GM19324 (cell line): ENCODE measurements around the gene C2CD3.
A peak's percentile ranks its signal among the peaks of the same experiment; 100 is the strongest.

Experiments used
- ATAC-seq: cut with Tn5 transposase; IDR thresholded peaks from one replicate; pipeline ENCODE4 v1.9.1; 2021; ENCODE audit warnings: mild to moderate bottlenecking, moderate library complexity; ENCODE audit not compliant: unreplicated experiment, low FRiP score

The C2CD3 gene, protein sequence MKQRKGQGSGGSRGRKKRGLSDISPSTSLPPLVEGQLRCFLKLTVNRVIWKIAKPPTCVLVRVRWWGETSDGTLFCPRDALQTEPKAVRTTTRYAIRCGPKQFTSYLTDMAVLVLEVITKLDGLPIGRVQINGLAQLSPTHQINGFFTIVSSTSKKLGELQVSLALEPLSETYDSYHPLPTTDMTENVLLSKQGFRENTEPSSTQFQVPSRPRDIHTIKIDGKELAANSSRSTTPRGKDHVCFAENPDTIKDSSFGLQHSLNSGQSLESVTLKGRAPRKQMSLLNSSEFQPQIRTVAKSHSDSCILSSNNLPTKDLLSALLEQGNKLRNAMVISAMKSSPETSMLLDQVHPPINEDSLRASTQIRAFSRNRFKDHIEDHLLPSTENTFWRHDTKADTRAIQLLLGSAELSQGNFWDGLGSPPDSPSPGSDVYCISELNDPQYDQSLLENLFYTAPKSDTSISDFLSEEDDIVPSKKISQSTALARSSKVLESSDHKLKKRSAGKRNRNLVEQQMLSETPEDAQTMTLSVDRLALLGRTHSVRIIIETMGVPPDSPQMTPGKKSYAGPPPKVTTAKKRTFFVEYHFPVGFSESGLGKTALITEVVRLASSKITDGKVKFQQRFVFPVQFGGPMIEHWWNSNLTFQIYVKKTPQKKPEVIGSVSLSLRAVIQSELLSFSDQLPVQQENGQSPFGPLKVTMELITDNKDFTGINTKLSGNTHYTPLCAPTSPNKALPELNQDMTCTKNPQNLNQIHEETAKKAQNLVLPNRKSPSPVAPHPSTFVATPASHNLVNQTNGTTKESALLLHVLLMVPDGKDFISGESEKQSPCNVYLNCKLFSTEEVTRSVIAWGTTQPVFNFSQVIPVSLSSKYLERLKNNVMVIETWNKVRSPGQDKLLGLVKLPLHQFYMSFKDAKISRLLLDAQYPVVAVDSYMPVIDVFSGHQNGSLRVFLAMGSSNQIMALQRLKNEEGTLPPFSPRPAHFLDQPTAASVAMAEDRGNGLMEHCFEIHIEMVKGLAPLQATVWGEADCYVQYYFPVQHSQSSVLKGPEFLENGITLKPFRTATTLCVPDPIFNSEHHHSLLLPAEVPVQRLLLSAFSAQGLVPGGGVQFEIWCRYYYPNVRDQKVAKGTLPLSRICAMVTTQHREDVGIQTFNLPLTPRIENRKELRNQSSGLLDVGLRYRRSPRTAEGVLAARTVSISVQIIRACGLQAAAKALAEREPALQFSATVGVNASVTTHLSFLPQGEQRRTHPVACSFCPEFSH (N-terminal part only)

GRCh38 chr11:74170694-74171629, at the start of gene C2CD3, which contains the start of gene PPME1:
C2CD3 (minus strand) TSS chr11:74171002; CDS start chr11:74170792, 210 bp downstream.
PPME1 (plus strand) TSS chr11:74171289; CDS start chr11:74171422, 133 bp downstream.
- ATAC-seq: peak; percentile 96

DNA sequence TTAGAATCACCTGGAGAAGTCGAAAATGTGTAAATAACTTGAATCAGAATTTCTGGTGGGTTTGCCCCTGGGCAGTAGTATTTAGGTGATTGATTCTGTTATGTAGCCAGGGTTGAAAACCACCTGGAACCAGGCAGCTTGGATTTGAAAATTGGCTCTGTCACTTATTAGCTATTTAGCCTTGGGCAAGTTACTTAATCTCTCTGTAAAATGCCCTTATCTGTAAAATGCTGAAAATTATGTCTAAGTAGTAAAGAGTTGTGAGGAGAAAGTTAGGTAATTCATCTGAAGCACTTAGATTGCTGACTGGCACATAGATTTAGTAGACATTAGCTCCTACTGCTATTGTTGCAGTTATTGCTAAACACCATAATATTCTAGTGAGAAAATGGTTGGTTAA, 49.6 kb upstream of the C2CD3 start:
- no peak for ATAC-seq

GRCh38 chr11:74212533-74212932, 41.7 kb upstream of the C2CD3 start:
- no peak for ATAC-seq

GRCh38 chr11:74208507-74208906, 37.7 kb upstream of the C2CD3 start:
- ATAC-seq: no peak

GRCh38 chr11:74206746-74207145, 35.9 kb upstream of the C2CD3 start:
- no peak for ATAC-seq

DNA sequence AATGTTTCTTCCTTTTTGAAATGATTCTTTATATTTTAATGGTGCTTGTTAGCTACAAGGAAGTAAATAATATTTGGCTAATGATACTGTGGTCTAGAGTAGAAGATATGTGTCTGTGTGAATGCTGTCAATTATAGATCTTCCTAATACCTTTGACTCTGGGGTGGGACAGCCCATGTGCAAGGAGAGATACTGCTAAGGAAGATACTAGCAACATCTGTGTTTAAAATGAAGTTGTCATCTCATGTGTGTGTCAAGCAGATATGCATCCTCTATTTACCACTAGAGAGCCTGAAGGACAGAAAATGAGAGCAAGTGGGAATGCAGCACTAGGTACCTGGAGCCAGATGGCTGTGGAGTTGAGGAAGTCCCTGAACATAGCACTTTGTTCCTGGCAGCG, 34.4 kb upstream of the C2CD3 start:
- ATAC-seq: no peak

- ATAC-seq: no peak
Observed at GRCh38 chr11:74204701-74205100, 33.9 kb upstream of the C2CD3 start.

DNA sequence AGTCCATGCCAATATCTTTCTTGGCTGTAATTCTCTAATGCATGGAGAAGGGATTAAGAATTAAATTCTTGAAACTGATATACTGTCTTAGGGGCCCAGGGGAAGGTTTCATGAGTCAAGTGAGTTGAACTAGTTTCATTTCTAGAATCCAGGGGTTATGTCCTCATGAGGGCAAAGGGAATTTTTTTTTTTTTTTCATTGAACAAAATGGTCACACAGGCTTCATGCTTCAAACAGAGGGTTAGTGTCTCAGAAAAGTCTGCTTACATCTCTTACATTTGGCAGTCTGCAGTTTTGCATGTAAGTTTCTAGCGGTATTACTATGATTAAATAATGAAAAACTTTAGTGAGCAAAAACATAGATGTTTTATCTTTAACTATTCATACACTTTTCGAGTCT, 33.2 kb upstream of the C2CD3 start:
- ATAC-seq: no peak

DNA sequence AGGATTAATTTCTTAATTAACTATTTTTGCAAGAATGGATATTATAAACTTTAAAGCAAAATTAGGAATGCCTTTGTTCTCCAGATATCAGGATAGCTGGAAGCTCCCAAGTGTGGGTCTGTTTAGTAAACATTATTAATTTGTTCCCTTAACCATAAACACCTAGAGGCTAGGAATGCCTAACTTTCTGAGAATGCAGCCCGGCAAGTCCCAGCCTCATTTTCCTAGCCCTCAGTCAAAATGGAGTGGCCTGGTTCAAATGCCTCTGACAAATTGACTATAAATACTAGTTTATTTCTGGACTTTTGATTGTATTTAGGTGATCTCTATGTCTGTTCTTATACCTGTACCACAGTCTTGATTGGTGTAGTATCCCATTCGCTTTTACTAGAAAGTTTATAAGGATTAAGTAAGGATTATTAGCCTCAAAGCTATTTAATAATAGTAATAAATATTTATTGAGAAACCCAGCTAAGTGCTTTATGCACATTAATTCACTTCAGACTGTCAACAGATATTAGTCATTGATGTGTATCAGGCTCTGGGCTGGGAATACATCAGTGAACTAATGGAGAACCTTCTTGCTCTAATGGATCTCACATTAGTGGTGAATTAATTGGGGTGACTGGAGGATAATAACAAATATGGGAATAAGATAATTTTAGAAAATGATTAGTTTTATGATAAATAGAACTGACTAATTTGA, 26.1 kb upstream of the C2CD3 start:
- ATAC-seq: no peak

- ATAC-seq: no peak
Observed at GRCh38 chr11:74195828-74196227, 25.0 kb upstream of the C2CD3 start.

- ATAC-seq: no peak
Observed at GRCh38 chr11:74185695-74186094, 14.9 kb upstream of the C2CD3 start.

- no peak for ATAC-seq
Observed at GRCh38 chr11:74185285-74185684, 14.5 kb upstream of the C2CD3 start.

DNA sequence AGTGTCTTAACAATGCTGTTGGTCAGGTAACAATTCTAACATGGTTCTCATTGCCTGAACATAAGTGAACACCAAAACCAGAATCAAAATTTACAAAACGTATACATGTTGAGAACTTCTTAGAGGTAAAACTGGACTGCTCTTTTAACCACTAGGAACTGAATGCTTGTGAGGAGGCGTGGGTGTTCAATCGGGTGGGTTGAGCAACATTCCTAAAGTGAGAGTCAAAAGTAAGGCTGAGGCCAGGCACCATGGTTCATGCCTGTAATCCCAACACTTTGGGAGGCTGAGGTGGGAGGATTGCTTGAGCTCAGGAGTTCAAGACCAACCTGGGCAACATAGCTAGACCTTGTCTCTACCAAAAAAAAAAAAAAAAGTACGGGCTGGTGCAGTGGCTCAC, 11.8 kb upstream of the C2CD3 start:
- no peak for ATAC-seq

GRCh38 chr11:74179234-74180052, 8.6 kb upstream of the C2CD3 start:
- no peak for ATAC-seq

GRCh38 chr11:74175920-74176319, 5.1 kb upstream of the C2CD3 start:
- ATAC-seq: no peak

- no peak for ATAC-seq
Observed at GRCh38 chr11:74171997-74172396, 1.2 kb upstream of the C2CD3 start.

GRCh38 chr11:74171630-74171968, 797 bp upstream of the C2CD3 start:
- no peak for ATAC-seq

DNA sequence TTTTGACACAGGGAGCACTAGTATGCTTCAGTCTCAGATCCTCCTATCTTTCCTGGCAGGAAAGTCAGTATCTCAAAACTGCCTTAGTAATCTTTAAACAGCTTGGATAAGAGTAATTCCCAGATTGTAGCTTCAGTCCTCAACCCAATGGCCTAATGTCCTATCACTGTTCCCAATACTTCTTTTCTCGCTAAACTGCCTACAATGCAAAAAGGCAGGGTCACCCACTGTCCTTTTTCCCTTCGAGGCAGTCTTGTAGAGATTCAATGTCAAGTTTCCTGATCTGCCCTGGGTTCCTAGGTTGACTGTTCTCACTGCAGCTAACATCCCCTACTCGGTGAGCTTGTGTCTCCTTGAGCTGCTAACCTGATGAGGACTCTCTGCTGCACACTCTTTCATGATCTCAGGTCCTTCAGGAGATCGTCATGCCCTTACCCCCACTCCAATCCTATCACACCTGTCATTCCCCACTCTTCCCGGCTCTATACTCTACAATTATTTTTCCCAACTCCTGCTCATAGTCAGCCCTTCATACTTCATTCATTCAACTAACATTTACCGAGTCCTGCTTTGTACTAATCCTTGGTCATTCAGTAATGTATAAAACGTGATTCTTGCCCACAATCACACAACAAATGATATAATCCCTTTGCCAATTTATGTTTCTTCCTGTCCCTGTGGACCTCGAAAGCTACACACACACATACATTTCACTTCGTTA, 904 bp downstream of the C2CD3 start:
- ATAC-seq: no peak
